ENCODE measurements around the gene KDM4B.
"Not testable (repeated sequence)": the region's sequence is repeated elsewhere in the genome, so short reads cannot be mapped to it uniquely, and the experiment has no call there.

GRCh38 chr19:5160158-5160795 is 191.4 kb downstream of the KDM4B start:
- not testable (repeated sequence) for TF ChIP-seq POLR2AphosphoS5 (IDR thresholded peaks at IDR 0.05; ENCODE audit: low read depth, low read length); POLR2A (IDR thresholded peaks at IDR 0.05; ENCODE audit: low read depth, low read length); TAF1 (IDR thresholded peaks at IDR 0.05; ENCODE audit: borderline replicate concordance, low read depth, low read length)

Data from GM12892 (cell line).